Smooth muscle cell (in vitro differentiated cells): ENCODE measurements around the gene PARP8. TPM values are rescaled to one million over a fixed set of nuclear protein-coding genes. Genes with fewer than 3 reads are reported as not detected.

Experiments used
- DNase-seq: peaks from one replicate; lab custom pipeline; 2025; ENCODE audit not compliant: unreplicated experiment; lab: John Stamatoyannopoulos, UW
- H2AFZ ChIP-seq: fragments of 200-600 bp; sonication (generic); 2 replicates; pipeline ENCODE4 v1.6.0; 2016; ENCODE audit warnings: antibody characterized with exemption, low read depth, mild to moderate bottlenecking
- H3F3A ChIP-seq: fragments of 200-600 bp; sonication (generic); 2 replicates; pipeline ENCODE4 v1.6.0; 2017; ENCODE audit warnings: antibody characterized with exemption, low read depth
- H3K27ac ChIP-seq: fragments of 200-600 bp; sonication (generic); 2 replicates; pipeline ENCODE4 v1.5.1; 2016; ENCODE audit warnings: low read depth, mild to moderate bottlenecking
- H3K27me3 ChIP-seq: fragments of 200-600 bp; sonication (generic); 2 replicates; pipeline ENCODE4 v1.6.1; 2016; ENCODE audit warnings: low read depth, mild to moderate bottlenecking
- H3K36me3 ChIP-seq: fragments of 200-600 bp; sonication (generic); 2 replicates; pipeline ENCODE4 v1.5.1; 2016; ENCODE audit warnings: low read depth
- H3K4me1 ChIP-seq: fragments of 200-600 bp; sonication (generic); 2 replicates; pipeline ENCODE4 v1.5.1; 2016; ENCODE audit warnings: low read depth
- H3K4me2 ChIP-seq: fragments of 200-600 bp; sonication (generic); 2 replicates; pipeline ENCODE4 v1.6.0; 2016; ENCODE audit warnings: mild to moderate bottlenecking
- H3K4me3 ChIP-seq: fragments of 200-600 bp; sonication (generic); 2 replicates; pipeline ENCODE4 v1.5.1; 2016; ENCODE audit warnings: mild to moderate bottlenecking
- H3K79me2 ChIP-seq: fragments of 200-600 bp; sonication (generic); 2 replicates; pipeline ENCODE4 v1.6.0; 2016; ENCODE audit warnings: low read depth, mild to moderate bottlenecking
- H3K9ac ChIP-seq: fragments of 200-600 bp; sonication (generic); 2 replicates; pipeline ENCODE4 v1.6.0; 2016; ENCODE audit warnings: low read depth
- H3K9me3 ChIP-seq: fragments of 200-600 bp; sonication (generic); replicated peaks from 2 replicates; pipeline ENCODE4 v1.5.1; 2016; ENCODE audit warnings: low read depth
- H4K20me1 ChIP-seq: fragments of 200-600 bp; sonication (generic); 2 replicates; pipeline ENCODE4 v1.6.0; 2016; ENCODE audit warnings: low read depth
- WGBS: methylation state at CpG from one replicate; pipeline ENCODE4 v1.1.7; 2016; ENCODE audit warnings: low lambda C conversion rate; 5-methylcytosine and 5-hydroxymethylcytosine counted together
- polyA plus RNA-seq: library from polyadenylated mRNA; unstranded; fragments of >200 nt; fragmentation: Nextera tagmentation; extraction: Ambion mirVana; gene quantifications from 2 replicates; pipeline ENCODE4 v1.2.1, GENCODE V29; 2016
- total RNA-seq: library from RNA; depleted of rRNA; stranded (reverse); fragments of >200 nt; gene quantifications from 2 replicates; pipeline ENCODE4 v1.2.3, GENCODE V29; 2014
- TF ChIP-seq, protein P1 (sequence below): fragments of 200-600 bp; sonication (generic); IDR thresholded peaks from 2 replicates; pipeline ENCODE4 v1.5.1; 2017; ENCODE audit warnings: borderline replicate concordance, mild to moderate bottlenecking, antibody characterized with exemption; ENCODE audit not compliant: insufficient read depth, poor library complexity, severe bottlenecking

PARP8 gene
- total and polyA plus RNA-seq, 2 experiments from 2014 or later, result 13.6 to 36.2 TPM

DNA sequence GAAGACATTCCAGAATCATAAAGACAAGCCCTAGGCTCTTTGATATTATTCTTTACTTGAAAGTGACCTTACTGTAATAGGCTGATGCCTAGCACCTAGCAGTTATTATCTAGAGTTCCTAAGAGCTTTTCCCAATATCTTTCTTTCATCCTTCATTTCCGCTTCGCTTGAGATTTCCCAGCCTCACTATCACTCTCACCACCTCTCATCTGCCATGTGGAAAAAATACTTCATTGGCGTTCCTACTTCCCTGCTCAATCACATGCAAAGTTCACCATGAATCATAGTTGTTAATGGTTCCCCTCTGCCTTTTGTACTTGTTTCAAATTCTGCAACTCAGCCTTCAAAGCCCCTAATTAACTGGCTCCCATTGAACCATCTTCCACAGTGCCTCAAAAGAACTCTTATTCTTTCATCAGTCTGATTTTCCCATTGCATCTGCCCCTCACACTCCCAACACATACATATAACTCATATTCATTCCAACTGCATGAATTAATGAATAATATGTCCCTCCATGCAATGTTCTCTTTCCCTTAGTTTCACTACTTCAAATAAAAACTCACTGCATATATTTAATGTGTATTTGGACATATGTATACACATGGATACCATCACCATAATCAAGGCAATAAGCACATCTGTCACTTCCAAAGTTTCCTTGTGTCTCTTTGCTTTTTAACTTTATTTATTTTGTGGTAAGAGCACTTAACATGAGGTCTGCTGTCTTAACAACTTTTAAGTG is 221.6 kb downstream of the PARP8 start:
- no peaks in the 10 kb centered on the region for H3F3A ChIP-seq

GRCh38 chr5:50888751-50889150 is 222.3 kb downstream of the PARP8 start:
- H3K27me3 ChIP-seq, result no peaks in the 10 kb centered on the region
- no peaks in the 10 kb centered on the region for H3K9me3 ChIP-seq
- H3K27ac ChIP-seq, result peak overlapping the region; percentile 5
- no peak overlapping the region for H3K4me2 ChIP-seq
- TF ChIP-seq, protein P1, sequence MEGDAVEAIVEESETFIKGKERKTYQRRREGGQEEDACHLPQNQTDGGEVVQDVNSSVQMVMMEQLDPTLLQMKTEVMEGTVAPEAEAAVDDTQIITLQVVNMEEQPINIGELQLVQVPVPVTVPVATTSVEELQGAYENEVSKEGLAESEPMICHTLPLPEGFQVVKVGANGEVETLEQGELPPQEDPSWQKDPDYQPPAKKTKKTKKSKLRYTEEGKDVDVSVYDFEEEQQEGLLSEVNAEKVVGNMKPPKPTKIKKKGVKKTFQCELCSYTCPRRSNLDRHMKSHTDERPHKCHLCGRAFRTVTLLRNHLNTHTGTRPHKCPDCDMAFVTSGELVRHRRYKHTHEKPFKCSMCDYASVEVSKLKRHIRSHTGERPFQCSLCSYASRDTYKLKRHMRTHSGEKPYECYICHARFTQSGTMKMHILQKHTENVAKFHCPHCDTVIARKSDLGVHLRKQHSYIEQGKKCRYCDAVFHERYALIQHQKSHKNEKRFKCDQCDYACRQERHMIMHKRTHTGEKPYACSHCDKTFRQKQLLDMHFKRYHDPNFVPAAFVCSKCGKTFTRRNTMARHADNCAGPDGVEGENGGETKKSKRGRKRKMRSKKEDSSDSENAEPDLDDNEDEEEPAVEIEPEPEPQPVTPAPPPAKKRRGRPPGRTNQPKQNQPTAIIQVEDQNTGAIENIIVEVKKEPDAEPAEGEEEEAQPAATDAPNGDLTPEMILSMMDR, result no peak
- no peak for DNase-seq
- no peak overlapping the region for H3K9ac ChIP-seq
- H4K20me1 ChIP-seq, result no peaks in the 10 kb centered on the region
- no peak overlapping the region for H3K4me3 ChIP-seq
- H3K79me2 ChIP-seq, result no peaks in the 10 kb centered on the region
- no peaks in the 10 kb centered on the region for H3F3A ChIP-seq
- H3K36me3 ChIP-seq, result no peaks in the 10 kb centered on the region
- H3K4me1 ChIP-seq, result no peaks in the 10 kb centered on the region
- no peak overlapping the region for H2AFZ ChIP-seq
- 78% methylated on average over 1 of the region's 1 CpG for WGBS

More for the DNA sequence above, 221.6 kb downstream of the PARP8 start:
- Histone ChIP-seq H4K20me1 (no peaks in the 10 kb centered on the region), H3K9ac (no peak overlapping the region), H3K27me3 (no peaks in the 10 kb centered on the region), H3K27ac (peak overlapping the region; percentile 5), H3K79me2 (no peaks in the 10 kb centered on the region), H3K9me3 (no peaks in the 10 kb centered on the region), H3K36me3 (no peaks in the 10 kb centered on the region), H3K4me3 (no peak overlapping the region), H3K4me2 (no peak overlapping the region), H3K4me1 (no peaks in the 10 kb centered on the region), H2AFZ (no peak overlapping the region)
- no peak for DNase-seq
- TF ChIP-seq, protein P1, result no peak
- WGBS, result 66% methylated on average over 3 of the region's 3 CpGs

DNA sequence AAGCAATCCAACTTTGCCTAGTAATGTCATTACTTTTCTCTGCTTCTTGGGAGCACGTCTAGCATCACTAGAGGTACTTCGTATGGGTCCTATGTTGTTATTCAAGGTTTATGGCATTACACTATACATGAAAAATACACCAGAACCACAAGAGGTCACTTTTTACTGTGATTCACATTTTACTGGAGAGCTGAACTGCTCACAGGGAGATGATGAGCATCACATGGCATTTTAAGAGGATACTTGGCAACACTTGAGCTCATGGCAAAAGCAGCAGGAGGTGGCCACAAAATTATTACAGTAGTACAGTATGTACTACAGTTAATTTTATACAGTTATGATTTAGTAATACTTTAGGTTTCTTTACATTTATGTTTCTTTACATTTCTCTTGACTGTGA is 223.4 kb downstream of the PARP8 start:
- 61% methylated on average over 2 of the region's 2 CpGs for WGBS

More for the DNA sequence above, 223.4 kb downstream of the PARP8 start:
- no peak for DNase-seq
- no peak overlapping the region for H3K4me2 ChIP-seq
- TF ChIP-seq, protein P1, result no peak
- no peaks in the 10 kb centered on the region for H3K36me3 ChIP-seq
- no peak overlapping the region for H3K4me3 ChIP-seq
- no peak overlapping the region for H3K27ac ChIP-seq
- H4K20me1 ChIP-seq, result no peaks in the 10 kb centered on the region
- H3F3A ChIP-seq, result no peaks in the 10 kb centered on the region
- H3K9ac ChIP-seq, result no peak overlapping the region
- no peaks in the 10 kb centered on the region for H3K79me2 ChIP-seq
- no peak overlapping the region for H2AFZ ChIP-seq
- H3K9me3 ChIP-seq, result no peaks in the 10 kb centered on the region
- H3K4me1 ChIP-seq, result no peaks in the 10 kb centered on the region
- no peaks in the 10 kb centered on the region for H3K27me3 ChIP-seq

Other genes with a start within 250 kb of the PARP8 start
- gene EMB, start 225.3 kb upstream of the PARP8 start, total RNA-seq, result 19.5 and 20.9 TPM in 2 replicates
- 6.6 and 7.9 TPM in 2 replicates for gene EMB, start 225.3 kb upstream of the PARP8 start, polyA plus RNA-seq